KMS-11 (cell line): ENCODE measurements around the gene HMG20A.

ENCODE experiments used
- H2AFZ ChIP-seq: fragments of 200-600 bp; sonication (generic); 2 replicates; pipeline ENCODE4 v1.6.1; 2016; ENCODE audit warnings: antibody characterized with exemption, mixed run types, low read depth
- H3K27ac ChIP-seq: fragments of 200-600 bp; sonication (generic); 2 replicates; pipeline ENCODE4 v1.6.1; 2016; ENCODE audit warnings: mild to moderate bottlenecking, mixed run types
- H3K27me3 ChIP-seq: fragments of 200-600 bp; sonication (generic); 2 replicates; pipeline ENCODE4 v1.6.1; 2017; ENCODE audit warnings: mild to moderate bottlenecking, low read depth, mixed run types, moderate library complexity; ENCODE audit not compliant: insufficient read depth
- H3K36me3 ChIP-seq: fragments of 200-600 bp; sonication (generic); 2 replicates; pipeline ENCODE4 v1.6.1; 2017; ENCODE audit warnings: mild to moderate bottlenecking, mixed run types; ENCODE audit not compliant: insufficient read depth
- H3K4me1 ChIP-seq: fragments of 200-600 bp; sonication (generic); 2 replicates; pipeline ENCODE4 v1.6.1; 2016; ENCODE audit warnings: mild to moderate bottlenecking, low read depth, mixed run types; ENCODE audit not compliant: poor library complexity, severe bottlenecking
- H3K4me2 ChIP-seq: fragments of 200-600 bp; sonication (generic); 2 replicates; pipeline ENCODE4 v1.7.0; 2016; ENCODE audit warnings: mild to moderate bottlenecking, mixed run types
- H3K4me3 ChIP-seq: fragments of 200-600 bp; sonication (generic); IDR thresholded peaks from 2 replicates; pipeline ENCODE4 v1.6.1; 2017; ENCODE audit warnings: low read depth, low read length, mixed read lengths; ENCODE audit not compliant: insufficient read depth
- H3K79me2 ChIP-seq: fragments of 200-600 bp; sonication (generic); 2 replicates; pipeline ENCODE4 v1.6.1; 2016; ENCODE audit warnings: low read depth, mixed run types; ENCODE audit not compliant: insufficient read depth
- H3K9ac ChIP-seq: fragments of 200-600 bp; sonication (generic); 2 replicates; pipeline ENCODE4 v1.6.1; 2016; ENCODE audit warnings: mild to moderate bottlenecking, mixed run types
- H4K20me1 ChIP-seq: fragments of 200-600 bp; sonication (generic); 2 replicates; pipeline ENCODE4 v1.6.1; 2016; ENCODE audit warnings: mild to moderate bottlenecking, mixed run types; ENCODE audit not compliant: insufficient read depth
- TF ChIP-seq, protein P1 (sequence below): fragments of 200-600 bp; sonication (generic); conservative IDR thresholded peaks from 2 replicates; pipeline ENCODE4 v1.6.1; 2017; ENCODE audit warnings: low read depth, mild to moderate bottlenecking, antibody characterized with exemption, low read length, moderate library complexity, mixed read lengths

HMG20A gene

DNA sequence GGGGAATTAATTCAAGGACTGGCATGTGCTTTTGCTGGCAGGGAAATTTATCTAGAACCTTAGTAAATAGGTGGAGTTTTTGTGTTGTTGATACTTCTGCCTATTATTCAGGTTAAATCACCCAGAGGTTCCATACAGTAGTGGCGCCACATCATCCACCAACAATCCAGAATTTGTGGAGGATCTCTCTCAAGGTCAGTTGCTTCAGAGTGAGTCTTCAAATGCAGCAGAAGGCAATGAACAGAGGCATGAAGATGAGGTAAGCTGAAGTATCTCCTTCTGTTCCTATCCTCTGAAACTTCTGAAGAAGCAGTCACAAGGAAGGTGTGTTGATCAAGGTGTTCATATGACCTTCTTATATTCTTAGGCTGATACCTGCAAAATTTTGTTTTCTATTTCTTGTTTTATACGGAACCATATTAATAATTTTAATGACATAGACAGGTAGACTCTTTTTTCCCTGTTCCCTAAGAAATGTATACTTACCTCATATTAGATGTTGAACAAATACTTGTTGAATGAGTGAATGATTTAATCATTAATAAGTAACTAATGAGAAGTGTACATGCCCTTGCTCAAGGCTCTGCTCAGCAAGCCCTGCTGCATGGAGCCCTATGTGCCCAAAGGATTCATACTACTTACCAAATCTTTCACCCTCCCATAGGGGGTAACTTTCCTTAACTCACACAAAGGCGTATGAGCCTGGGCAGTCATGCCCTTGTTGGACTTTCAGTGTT lies 43.6 kb downstream of the HMG20A start:
- Histone ChIP-seq H3K79me2 (no peaks in the 10 kb centered on the region), H2AFZ (no peak overlapping the region), H3K9ac (no peak overlapping the region), H3K4me3 (no peak overlapping the region), H3K36me3 (no peaks in the 10 kb centered on the region), H3K27me3 (no peaks in the 10 kb centered on the region), H4K20me1 (no peaks in the 10 kb centered on the region), H3K4me1 (no peaks in the 10 kb centered on the region), H3K27ac (no peak overlapping the region), H3K4me2 (no peak overlapping the region)
- TF ChIP-seq, protein P1, sequence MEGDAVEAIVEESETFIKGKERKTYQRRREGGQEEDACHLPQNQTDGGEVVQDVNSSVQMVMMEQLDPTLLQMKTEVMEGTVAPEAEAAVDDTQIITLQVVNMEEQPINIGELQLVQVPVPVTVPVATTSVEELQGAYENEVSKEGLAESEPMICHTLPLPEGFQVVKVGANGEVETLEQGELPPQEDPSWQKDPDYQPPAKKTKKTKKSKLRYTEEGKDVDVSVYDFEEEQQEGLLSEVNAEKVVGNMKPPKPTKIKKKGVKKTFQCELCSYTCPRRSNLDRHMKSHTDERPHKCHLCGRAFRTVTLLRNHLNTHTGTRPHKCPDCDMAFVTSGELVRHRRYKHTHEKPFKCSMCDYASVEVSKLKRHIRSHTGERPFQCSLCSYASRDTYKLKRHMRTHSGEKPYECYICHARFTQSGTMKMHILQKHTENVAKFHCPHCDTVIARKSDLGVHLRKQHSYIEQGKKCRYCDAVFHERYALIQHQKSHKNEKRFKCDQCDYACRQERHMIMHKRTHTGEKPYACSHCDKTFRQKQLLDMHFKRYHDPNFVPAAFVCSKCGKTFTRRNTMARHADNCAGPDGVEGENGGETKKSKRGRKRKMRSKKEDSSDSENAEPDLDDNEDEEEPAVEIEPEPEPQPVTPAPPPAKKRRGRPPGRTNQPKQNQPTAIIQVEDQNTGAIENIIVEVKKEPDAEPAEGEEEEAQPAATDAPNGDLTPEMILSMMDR = no peak

DNA sequence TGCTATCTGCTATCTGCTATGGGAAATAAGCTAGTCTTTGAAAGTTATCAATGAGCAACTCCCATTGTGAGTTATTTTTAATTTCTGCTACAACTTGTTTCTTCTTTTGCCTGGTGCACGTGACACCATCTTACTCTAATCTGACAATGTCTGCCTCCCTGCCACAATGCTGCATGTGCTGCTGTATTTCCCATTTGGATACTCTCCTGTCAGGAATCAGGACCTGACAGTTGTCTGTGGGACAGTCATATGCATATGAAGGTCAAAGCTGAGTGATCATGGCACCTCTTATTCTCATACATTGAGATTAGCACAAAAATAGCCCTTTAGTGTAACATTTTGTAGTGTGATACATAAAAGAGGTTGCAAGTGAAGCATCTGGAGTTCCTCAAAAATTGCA lies 45.8 kb downstream of the HMG20A start:
- TF ChIP-seq, protein P1 = no peak
- Histone ChIP-seq H3K4me2 (no peak overlapping the region), H3K4me1 (no peaks in the 10 kb centered on the region), H2AFZ (no peak overlapping the region), H3K27me3 (no peaks in the 10 kb centered on the region), H3K9ac (no peak overlapping the region), H4K20me1 (no peaks in the 10 kb centered on the region), H3K36me3 (no peaks in the 10 kb centered on the region), H3K79me2 (no peaks in the 10 kb centered on the region), H3K27ac (no peak overlapping the region), H3K4me3 (no peak overlapping the region)

DNA sequence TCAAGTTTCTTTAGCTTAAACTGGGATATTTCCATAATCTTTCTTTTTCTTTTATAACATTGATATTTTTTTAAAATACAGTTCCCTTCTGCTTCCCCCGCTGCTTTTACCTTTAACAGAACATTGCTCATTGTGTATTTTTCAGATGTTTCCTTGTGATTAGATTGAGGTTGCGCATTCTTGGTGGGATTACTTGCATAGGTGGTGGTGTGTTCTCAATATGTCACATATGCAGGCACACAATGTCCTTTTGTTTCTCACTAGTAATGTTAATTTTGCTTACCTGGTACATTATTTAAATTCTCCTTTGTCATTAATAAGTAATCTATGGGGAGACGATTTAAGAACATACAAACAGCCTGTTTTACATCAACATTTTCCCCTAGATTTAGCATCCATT lies 48.2 kb downstream of the HMG20A start:
- TF ChIP-seq, protein P1 = no peak
- H3K79me2 ChIP-seq = no peaks in the 10 kb centered on the region

DNA sequence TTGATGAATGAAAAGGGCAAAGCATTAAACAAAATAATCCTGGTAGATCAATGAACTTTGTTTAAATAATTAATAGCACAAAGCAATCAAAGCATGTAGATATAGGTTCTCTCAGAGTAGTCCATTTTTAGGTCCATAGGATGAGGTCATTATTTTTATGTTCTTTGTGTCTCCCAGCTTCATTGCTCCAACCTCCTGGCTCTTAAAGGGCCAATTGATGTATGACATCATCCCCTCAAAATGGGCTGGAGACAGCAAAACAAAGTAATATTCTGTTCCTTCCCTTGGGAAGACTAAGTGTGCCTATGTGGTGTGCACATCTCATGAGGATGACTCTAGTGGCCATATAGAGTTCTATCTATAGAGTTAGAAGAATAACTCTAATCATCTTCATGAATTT lies 49.5 kb downstream of the HMG20A start:
- TF ChIP-seq, protein P1 = no peak
- Histone ChIP-seq H3K9ac (no peak overlapping the region), H3K36me3 (no peaks in the 10 kb centered on the region)

More for the DNA sequence above, 48.2 kb downstream of the HMG20A start:
- Histone ChIP-seq H3K9ac (no peak overlapping the region), H3K4me3 (no peak overlapping the region), H3K4me1 (no peaks in the 10 kb centered on the region), H3K27ac (no peak overlapping the region), H3K4me2 (no peak overlapping the region), H3K27me3 (no peaks in the 10 kb centered on the region), H3K36me3 (no peaks in the 10 kb centered on the region), H4K20me1 (no peaks in the 10 kb centered on the region), H2AFZ (no peak overlapping the region)

More for the DNA sequence above, 49.5 kb downstream of the HMG20A start:
- H3K79me2 ChIP-seq = no peaks in the 10 kb centered on the region
- H3K4me2 ChIP-seq = no peak overlapping the region
- H3K27ac ChIP-seq = no peak overlapping the region
- H3K4me3 ChIP-seq = no peak overlapping the region
- H2AFZ ChIP-seq = no peak overlapping the region
- no peaks in the 10 kb centered on the region for H4K20me1 ChIP-seq
- no peaks in the 10 kb centered on the region for H3K4me1 ChIP-seq
- no peaks in the 10 kb centered on the region for H3K27me3 ChIP-seq
